ENCODE measurements around the gene PM20D1. TPM values are rescaled to one million over a fixed set of nuclear protein-coding genes. Genes with fewer than 3 reads are reported as not detected.
A peak's percentile ranks its signal among the peaks of the same experiment; 100 is the strongest.
"Not testable (repeated sequence)": the region's sequence is repeated elsewhere in the genome, so short reads cannot be mapped to it uniquely, and the experiment has no call there.

The PM20D1 gene
- 10 to 100 TPM; 33.0 to 77.4 (median 57.8) TPM for total RNA-seq

- TF ChIP-seq POLR2AphosphoS5 (IDR thresholded peaks at IDR 0.05), result no peak
- TF ChIP-seq POLR2A (IDR thresholded peaks at IDR 0.05), result no peak
- TF ChIP-seq CTCF (IDR thresholded peaks at IDR 0.05), result no peak
- TF ChIP-seq EP300 (IDR thresholded peaks at IDR 0.05), result no peak
- no peaks in the 10 kb centered on the region for H3K9me3 ChIP-seq
- no peaks in the 10 kb centered on the region for H3K4me1 ChIP-seq
- 19% methylated on average over 31 of the region's 39 CpGs for WGBS
- peak; percentile 84 for DNase-seq (ENCODE audit: low spot score in 2 of 2)
- no peaks in the 10 kb centered on the region for H3K27me3 ChIP-seq
- H3K36me3 ChIP-seq, result no peaks in the 10 kb centered on the region
- no peak within 1 kb of the TSS for H3K27ac ChIP-seq
- peak within 1 kb of the TSS; percentile 35 for H3K4me3 ChIP-seq
Observed at GRCh38 chr1:205849619-205850355, at the start of gene PM20D1. TSS of gene PM20D1 (minus strand) at chr1:205850132. CDS start at chr1:205850072, 60 bp downstream.

- Histone ChIP-seq H3K4me3 (no peak overlapping the region), H3K27me3 (peaks cover 8% of the 10 kb centered on the region), H3K9me3 (no peaks in the 10 kb centered on the region), H3K36me3 (no peaks in the 10 kb centered on the region), H3K27ac (no peak overlapping the region), H3K4me1 (no peaks in the 10 kb centered on the region)
- 90% methylated on average over 1 of the region's 1 CpG for WGBS
- no peak for DNase-seq (ENCODE audit: low spot score in 2 of 2)
- TF ChIP-seq CTCF (IDR thresholded peaks at IDR 0.05) (no peak), POLR2AphosphoS5 (IDR thresholded peaks at IDR 0.05) (no peak), EP300 (IDR thresholded peaks at IDR 0.05) (no peak), POLR2A (IDR thresholded peaks at IDR 0.05) (no peak)
Observed at GRCh38 chr1:205896351-205896750, 46.4 kb upstream of the PM20D1 start.

GRCh38 chr1:205894119-205894518 lies 44.2 kb upstream of the PM20D1 start:
- WGBS, result 45% methylated on average over 3 of the region's 3 CpGs
- H3K4me1 ChIP-seq; H3K9me3 ChIP-seq; H3K4me3 ChIP-seq; H3K27ac ChIP-seq; H3K27me3 ChIP-seq; DNase-seq (ENCODE audit: low spot score in 2 of 2); H3K36me3 ChIP-seq: not testable (repeated sequence)

- H3K27ac ChIP-seq; H3K4me1 ChIP-seq; H3K4me3 ChIP-seq; H3K9me3 ChIP-seq; H3K36me3 ChIP-seq; H3K27me3 ChIP-seq; DNase-seq (ENCODE audit: low spot score in 2 of 2): not testable (repeated sequence)
- WGBS, result 55% methylated on average over 2 of the region's 2 CpGs
Observed at GRCh38 chr1:205892175-205892574, 42.2 kb upstream of the PM20D1 start.

GRCh38 chr1:205891481-205891880 lies 41.5 kb upstream of the PM20D1 start:
- H3K4me1 ChIP-seq; H3K36me3 ChIP-seq; H3K27me3 ChIP-seq; H3K4me3 ChIP-seq; H3K27ac ChIP-seq; DNase-seq (ENCODE audit: low spot score in 2 of 2); H3K9me3 ChIP-seq: not testable (repeated sequence)
- 91% methylated on average over 2 of the region's 2 CpGs for WGBS

- WGBS, result 79% methylated on average over 3 of the region's 3 CpGs
- not testable (repeated sequence) for DNase-seq (ENCODE audit: low spot score in 2 of 2); H3K9me3 ChIP-seq; H3K36me3 ChIP-seq; H3K4me3 ChIP-seq; H3K4me1 ChIP-seq; H3K27me3 ChIP-seq; H3K27ac ChIP-seq
Observed at GRCh38 chr1:205890631-205891030, 40.7 kb upstream of the PM20D1 start.

GRCh38 chr1:205889706-205890105 lies 39.8 kb upstream of the PM20D1 start:
- not testable (repeated sequence) for H3K4me1 ChIP-seq; H3K36me3 ChIP-seq; H3K27me3 ChIP-seq; H3K9me3 ChIP-seq; H3K4me3 ChIP-seq; DNase-seq (ENCODE audit: low spot score in 2 of 2); H3K27ac ChIP-seq
- WGBS, result 65% methylated on average over 3 of the region's 3 CpGs

GRCh38 chr1:205889006-205889405 lies 39.1 kb upstream of the PM20D1 start:
- not testable (repeated sequence) for H3K4me1 ChIP-seq; H3K36me3 ChIP-seq; DNase-seq (ENCODE audit: low spot score in 2 of 2); H3K27me3 ChIP-seq; H3K9me3 ChIP-seq; H3K27ac ChIP-seq; H3K4me3 ChIP-seq
- WGBS, result 73% methylated on average over 4 of the region's 4 CpGs
